C4-2B (cell line): ENCODE results near the gene ZGPAT.
A peak's percentile ranks its signal among the peaks of the same experiment; 100 is the strongest.
"Not testable (repeated sequence)": the region's sequence is repeated elsewhere in the genome, so short reads cannot be mapped to it uniquely, and the experiment has no call there.

ENCODE experiments used
- H3K27ac ChIP-seq: fragments of 450-650 bp; 2 replicates; pipeline ENCODE4 v1.5.1; 2017
- ZFX ChIP-seq: fragments of 450-650 bp; IDR thresholded peaks from 2 replicates; pipeline ENCODE4 v1.6.1; 2017
- TF ChIP-seq, protein P1 (sequence below): fragments of 450-650 bp; conservative IDR thresholded peaks from 2 replicates; pipeline ENCODE4 v1.5.1; 2017; ENCODE audit warnings: mild to moderate bottlenecking

ZGPAT gene

DNA sequence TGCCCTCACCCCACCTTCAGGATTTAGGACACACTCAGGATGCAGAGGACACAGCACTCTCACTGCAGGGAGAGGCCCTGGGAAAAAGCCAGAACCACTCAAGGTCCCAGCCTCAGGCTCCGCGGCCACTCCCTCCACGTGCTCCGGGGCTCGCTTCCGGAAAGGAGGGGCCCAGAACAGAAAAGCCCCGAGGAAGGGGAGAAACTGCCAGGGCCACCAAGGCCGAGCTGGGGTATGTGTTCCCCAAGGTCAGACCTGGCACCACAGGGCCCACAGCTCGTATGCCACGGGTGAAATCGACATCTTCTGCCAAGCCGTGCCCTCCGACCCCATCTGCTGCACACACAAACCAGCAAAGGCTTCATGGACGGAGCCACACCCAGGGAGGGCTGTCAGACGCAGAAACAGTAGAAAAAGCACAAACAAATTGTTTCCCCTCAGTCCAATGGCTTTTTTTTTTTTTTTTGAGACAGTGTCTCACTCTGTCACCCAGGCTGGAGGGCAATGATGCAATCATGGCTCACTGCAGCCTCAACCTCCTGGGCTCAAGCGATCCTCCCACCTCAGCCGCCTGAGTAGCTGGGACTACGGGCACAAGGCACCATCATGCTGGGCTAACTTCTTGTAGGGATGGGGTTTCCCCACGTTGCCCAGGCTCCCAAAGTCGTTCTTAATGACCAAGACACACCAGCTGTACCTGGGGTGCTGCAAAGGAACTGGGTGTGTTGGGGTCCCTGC lies 65.1 kb downstream of the ZGPAT start:
- no peak for TF ChIP-seq ZFX
- TF ChIP-seq, protein P1, sequence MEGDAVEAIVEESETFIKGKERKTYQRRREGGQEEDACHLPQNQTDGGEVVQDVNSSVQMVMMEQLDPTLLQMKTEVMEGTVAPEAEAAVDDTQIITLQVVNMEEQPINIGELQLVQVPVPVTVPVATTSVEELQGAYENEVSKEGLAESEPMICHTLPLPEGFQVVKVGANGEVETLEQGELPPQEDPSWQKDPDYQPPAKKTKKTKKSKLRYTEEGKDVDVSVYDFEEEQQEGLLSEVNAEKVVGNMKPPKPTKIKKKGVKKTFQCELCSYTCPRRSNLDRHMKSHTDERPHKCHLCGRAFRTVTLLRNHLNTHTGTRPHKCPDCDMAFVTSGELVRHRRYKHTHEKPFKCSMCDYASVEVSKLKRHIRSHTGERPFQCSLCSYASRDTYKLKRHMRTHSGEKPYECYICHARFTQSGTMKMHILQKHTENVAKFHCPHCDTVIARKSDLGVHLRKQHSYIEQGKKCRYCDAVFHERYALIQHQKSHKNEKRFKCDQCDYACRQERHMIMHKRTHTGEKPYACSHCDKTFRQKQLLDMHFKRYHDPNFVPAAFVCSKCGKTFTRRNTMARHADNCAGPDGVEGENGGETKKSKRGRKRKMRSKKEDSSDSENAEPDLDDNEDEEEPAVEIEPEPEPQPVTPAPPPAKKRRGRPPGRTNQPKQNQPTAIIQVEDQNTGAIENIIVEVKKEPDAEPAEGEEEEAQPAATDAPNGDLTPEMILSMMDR: no peak

DNA sequence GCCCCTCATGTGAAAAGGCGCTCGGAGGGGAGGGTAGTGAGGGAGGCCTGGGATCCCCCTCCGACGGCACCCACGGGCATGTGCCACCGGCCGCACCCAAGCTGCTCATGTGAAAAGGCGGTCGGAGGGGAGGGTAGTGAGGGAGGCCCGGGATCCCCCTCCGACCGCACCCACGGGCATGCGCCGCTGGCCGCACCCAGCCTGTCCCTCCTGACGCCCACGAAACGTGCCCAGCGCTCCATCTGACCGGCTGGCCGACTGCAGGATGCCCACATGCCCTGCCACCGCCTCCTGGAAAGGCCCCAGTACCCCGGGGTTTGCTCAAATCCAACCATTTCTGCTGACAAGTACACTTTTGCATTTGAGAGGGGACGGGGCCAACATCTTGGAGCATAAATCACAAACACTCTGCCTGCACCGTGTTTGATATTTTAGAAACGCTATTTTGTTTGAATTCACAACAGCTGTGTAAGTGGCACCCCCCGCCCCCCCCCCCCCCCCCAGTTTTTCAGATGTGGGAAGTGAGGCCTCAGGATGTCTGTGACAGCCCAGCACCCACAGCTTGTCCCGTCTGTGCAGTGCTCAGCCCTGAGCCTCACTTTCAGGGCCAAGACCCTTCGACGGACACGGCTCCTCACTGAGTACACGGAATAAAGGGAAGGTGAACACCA lies 65.9 kb downstream of the ZGPAT start:
- H3K27ac ChIP-seq: no peak overlapping the region
- TF ChIP-seq, protein P1: no peak
- TF ChIP-seq ZFX: no peak

More for the DNA sequence above, 65.1 kb downstream of the ZGPAT start:
- H3K27ac ChIP-seq: no peak overlapping the region

DNA sequence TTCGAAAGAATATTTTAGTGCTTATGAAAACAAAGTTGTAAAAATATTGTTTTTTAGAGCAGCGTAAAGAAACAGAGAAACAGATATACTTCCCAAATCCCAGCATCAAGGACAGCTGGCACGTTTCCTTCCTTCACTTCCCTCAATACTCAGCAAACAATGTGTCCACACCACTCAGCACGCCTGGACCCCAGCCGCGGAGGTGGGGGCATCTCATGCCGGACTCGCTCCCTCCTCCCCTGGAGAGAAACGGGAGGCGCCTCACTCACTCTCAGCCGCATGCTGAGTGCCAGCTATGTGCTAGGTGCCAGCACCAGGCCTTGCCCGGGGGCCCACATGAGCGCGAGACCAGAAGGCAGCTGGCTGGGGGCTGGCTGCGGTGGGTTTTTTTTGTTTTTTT lies 66.5 kb downstream of the ZGPAT start:
- TF ChIP-seq, protein P1: no peak
- TF ChIP-seq ZFX: no peak
- no peak overlapping the region for H3K27ac ChIP-seq

- TF ChIP-seq, protein P1: peak; percentile 85
- TF ChIP-seq ZFX: no peak
- no peak overlapping the region for H3K27ac ChIP-seq
Measured at GRCh38 chr20:63775096-63775978, 67.5 kb downstream of the ZGPAT start.

DNA sequence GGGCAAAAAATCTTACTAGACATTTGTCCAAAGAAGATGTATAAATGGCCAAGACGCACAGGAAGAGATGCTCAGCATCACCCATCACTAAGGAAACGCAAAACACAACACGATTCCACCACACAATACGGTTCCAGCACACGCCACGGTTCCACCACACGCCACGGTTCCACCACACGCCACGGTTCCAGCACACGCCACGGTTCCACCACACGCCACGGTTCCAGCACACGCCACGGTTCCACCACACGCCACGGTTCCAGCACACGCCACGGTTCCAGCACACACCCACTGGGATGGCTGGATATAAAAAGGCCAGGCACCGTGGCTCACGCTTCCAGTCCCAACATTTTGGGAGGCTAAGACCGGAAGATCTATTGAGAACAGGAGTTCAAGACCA lies 69.0 kb downstream of the ZGPAT start:
- H3K27ac ChIP-seq: not testable (repeated sequence)

DNA sequence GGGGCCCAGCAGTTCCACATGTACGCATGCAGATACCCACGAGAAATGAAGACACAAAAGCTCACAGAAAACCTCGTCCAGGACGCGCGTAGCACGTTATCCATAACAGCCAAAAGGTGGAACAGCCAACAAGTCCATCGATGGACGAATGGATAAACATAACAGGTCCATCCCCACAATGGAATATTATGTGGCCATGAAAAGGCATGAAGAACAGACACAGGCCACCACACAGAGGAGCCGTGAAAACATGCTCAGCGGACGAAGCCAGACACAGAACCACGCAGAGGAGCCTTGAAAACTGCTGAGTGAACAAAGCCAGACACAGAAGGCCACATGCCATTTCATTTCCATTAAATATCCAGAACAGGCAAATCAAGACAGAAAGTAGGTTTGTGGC lies 69.8 kb downstream of the ZGPAT start:
- TF ChIP-seq, protein P1: no peak
- no peak for TF ChIP-seq ZFX
- no peak overlapping the region for H3K27ac ChIP-seq

GRCh38 chr20:63778034-63778752 lies 70.4 kb downstream of the ZGPAT start:
- TF ChIP-seq ZFX: no peak
- TF ChIP-seq, protein P1: no peak

More at GRCh38 chr20:63778034-63778752, 70.4 kb downstream of the ZGPAT start:
- no peak overlapping the region for H3K27ac ChIP-seq
